GM12801 (cell line): ENCODE results near the gene TNS4.

Experiments
- TF ChIP-seq, protein P1 (sequence below): IDR thresholded peaks from one replicate; pipeline ENCODE4 v1.5.1; 2011; ENCODE audit warnings: control low read depth; ENCODE audit not compliant: insufficient read length; ENCODE audit errors: extremely low read depth

TNS4 gene

GRCh38 chr17:40436636-40437035 lies 64.8 kb downstream of the TNS4 start:
- TF ChIP-seq, protein P1, sequence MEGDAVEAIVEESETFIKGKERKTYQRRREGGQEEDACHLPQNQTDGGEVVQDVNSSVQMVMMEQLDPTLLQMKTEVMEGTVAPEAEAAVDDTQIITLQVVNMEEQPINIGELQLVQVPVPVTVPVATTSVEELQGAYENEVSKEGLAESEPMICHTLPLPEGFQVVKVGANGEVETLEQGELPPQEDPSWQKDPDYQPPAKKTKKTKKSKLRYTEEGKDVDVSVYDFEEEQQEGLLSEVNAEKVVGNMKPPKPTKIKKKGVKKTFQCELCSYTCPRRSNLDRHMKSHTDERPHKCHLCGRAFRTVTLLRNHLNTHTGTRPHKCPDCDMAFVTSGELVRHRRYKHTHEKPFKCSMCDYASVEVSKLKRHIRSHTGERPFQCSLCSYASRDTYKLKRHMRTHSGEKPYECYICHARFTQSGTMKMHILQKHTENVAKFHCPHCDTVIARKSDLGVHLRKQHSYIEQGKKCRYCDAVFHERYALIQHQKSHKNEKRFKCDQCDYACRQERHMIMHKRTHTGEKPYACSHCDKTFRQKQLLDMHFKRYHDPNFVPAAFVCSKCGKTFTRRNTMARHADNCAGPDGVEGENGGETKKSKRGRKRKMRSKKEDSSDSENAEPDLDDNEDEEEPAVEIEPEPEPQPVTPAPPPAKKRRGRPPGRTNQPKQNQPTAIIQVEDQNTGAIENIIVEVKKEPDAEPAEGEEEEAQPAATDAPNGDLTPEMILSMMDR = no peak

- TF ChIP-seq, protein P1 = no peak
These were observed 67.6 kb downstream of the TNS4 start for GRCh38 chr17:40433551-40434415.

- TF ChIP-seq, protein P1 = no peak
These were observed 68.4 kb downstream of the TNS4 start for GRCh38 chr17:40432864-40433528.

DNA sequence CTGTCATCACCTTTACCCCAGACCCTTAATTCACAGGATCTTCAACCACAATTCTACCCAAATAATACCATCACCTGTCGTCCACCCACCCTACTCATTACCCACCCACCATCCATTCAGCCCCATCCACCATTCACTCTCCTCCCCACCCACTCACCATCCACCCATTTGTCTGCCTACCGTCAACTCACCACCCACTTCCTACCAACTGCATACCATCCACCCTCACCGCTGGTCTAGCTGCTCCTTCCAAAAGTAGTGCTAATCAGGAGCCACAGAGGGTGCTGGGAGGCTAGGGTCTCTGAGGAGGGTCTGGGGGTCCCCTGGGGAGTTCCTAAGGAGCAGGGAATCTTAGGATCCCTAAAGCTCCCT lies 70.2 kb downstream of the TNS4 start:
- TF ChIP-seq, protein P1 = no peak

DNA sequence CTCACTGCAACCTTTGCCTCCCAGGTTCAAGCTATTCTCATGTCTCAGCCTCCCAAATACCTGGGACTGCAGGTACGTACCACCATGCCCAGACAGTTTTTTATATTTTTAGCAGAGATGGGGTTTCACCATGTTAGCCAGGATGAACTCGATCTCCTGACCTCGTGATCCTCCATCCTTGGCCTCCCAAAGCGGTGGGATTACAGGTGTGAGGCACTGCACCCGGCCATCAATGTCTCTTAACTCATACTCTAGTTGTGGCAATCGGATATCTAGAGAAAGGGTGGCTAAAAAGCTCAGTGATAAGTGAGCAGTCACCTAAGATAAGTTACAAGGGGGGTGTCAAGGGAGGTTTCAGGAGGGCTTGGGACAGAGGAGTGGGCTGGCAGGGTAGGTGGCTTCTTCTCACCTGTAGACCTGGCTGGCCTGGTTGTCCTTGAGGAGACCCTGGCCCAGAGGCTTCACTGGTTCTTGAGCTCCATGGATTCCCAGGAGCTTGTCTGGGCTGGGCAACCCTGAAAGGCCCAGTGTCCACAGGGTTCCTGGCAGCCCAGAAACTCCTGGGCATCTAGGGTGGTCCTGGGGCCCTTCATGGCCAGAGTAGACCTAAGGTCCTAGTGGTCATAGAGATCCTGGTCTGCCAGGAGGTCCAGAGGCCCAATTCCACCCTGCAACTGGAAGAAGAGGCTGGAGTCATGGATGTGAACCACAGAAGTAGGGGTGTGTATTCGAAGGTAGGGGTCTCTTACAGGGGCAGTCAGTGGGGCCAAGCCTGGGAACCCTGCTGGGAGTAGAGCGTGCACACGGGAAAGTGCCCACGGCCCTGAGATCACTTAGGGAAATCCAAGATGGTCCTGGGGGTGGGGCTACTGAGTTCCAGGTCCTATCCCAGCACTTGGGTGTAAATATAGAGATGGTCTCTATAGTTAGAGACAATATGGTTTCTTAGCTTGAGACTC lies 70.9 kb downstream of the TNS4 start:
- TF ChIP-seq, protein P1 = no peak

DNA sequence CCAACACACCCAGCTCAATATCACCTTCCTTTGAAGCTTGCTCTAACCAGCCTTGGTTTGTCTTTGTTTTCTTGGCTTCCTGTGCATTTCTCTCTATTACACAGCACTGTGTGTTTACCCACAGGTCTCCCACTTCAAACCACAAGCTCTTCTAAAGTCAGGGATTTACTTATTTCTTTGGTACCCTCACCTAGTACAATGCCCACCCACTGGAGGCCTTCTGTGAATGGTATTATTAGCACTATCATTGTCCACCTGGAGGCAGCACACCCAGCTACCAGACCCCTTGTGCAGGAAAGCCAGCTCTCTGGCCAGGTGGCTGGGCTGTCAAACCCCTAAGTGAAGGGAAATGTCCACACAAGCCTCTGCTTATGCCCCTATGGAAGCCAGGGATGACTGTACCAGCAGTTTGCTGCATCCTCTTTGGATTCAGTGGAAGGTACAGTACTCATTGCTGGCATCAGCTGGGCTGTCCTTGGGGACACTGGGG lies 74.4 kb downstream of the TNS4 start:
- TF ChIP-seq, protein P1 = no peak
